ENCODE data around the gene VSTM2B.

DNA sequence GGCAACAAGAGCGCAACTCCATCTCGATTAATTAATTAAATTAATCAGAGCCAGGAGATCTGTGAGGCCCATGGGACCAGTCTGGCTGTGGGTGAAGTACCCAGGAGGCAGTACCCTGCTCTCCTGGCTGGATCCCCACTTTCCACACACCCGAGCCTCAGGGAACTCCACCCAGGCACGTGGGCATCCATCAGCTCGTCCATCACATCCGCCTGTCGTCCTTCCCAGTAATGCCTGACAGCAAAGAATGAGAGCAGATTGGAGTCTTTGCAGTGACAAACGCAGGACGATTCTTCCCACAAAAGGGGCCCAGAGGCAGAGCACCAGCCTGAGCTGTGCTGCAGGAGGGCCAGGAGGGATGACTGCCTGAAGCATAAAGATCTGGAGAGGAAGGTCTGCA is 35.8 kb downstream of the VSTM2B start:
- TF ChIP-seq, protein P1, sequence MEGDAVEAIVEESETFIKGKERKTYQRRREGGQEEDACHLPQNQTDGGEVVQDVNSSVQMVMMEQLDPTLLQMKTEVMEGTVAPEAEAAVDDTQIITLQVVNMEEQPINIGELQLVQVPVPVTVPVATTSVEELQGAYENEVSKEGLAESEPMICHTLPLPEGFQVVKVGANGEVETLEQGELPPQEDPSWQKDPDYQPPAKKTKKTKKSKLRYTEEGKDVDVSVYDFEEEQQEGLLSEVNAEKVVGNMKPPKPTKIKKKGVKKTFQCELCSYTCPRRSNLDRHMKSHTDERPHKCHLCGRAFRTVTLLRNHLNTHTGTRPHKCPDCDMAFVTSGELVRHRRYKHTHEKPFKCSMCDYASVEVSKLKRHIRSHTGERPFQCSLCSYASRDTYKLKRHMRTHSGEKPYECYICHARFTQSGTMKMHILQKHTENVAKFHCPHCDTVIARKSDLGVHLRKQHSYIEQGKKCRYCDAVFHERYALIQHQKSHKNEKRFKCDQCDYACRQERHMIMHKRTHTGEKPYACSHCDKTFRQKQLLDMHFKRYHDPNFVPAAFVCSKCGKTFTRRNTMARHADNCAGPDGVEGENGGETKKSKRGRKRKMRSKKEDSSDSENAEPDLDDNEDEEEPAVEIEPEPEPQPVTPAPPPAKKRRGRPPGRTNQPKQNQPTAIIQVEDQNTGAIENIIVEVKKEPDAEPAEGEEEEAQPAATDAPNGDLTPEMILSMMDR (IDR thresholded peaks at IDR 0.05; ENCODE audit: poor library complexity) = no peak
- no peak for TF ChIP-seq EZH2 (IDR thresholded peaks at IDR 0.05; ENCODE audit: borderline replicate concordance)
